ENCODE results near the gene ATF5.

- TF ChIP-seq CTCF (IDR thresholded peaks at IDR 0.05 in 2 of 3, conservative IDR thresholded peaks at IDR 0.05 in 1 of 3; ENCODE audit: control insufficient read depth in 2 of 3, extremely low read depth in 1 of 3, insufficient read depth in 1 of 3, low read depth in 3 of 3, low read length in 3 of 3) (no peak), BCL3 (IDR thresholded peaks at IDR 0.05; ENCODE audit: borderline replicate concordance, insufficient read depth, low read depth, low read length, poor library complexity, severe bottlenecking) (no peak), EP300 (IDR thresholded peaks at IDR 0.05; ENCODE audit: borderline replicate concordance in 1 of 2, control insufficient read depth in 1 of 2, low read depth in 2 of 2, low read length in 2 of 2) (no peak), ZNF274 (IDR thresholded peaks at IDR 0.05; ENCODE audit: insufficient read depth, insufficient read length) (no peak), ESRRA (IDR thresholded peaks at IDR 0.05; ENCODE audit: low read length) (no peak), FOXM1 (IDR thresholded peaks at IDR 0.05; ENCODE audit: low read depth, low read length) (no peak), POLR2AphosphoS5 (IDR thresholded peaks at IDR 0.05; ENCODE audit: low read length) (no peak), REST (IDR thresholded peaks at IDR 0.05; ENCODE audit: low read depth, low read length) (no peak), MTA2 (IDR thresholded peaks at IDR 0.05; ENCODE audit: low read depth) (no peak)
Observed at GRCh38 chr19:49950956-49951526, 22.0 kb downstream of the ATF5 start.
